Middle frontal gyrus (tissue), 1 donor: Measurements from ENCODE around the gene FBXO34.

Experiments
- DNase-seq: peaks from one replicate; pipeline ENCODE4 v3.0.0-alpha.2; 2015; ENCODE audit warnings: low spot score; ENCODE audit errors: extremely low spot score

The FBXO34 gene

GRCh38 chr14:55271572-55272298 is 514 bp downstream of the FBXO34 start:
- DNase-seq, result peak; percentile 24

GRCh38 chr14:55272387-55272786 is 1.2 kb downstream of the FBXO34 start:
- DNase-seq, result no peak

GRCh38 chr14:55272922-55273321 is 1.7 kb downstream of the FBXO34 start:
- no peak for DNase-seq

DNA sequence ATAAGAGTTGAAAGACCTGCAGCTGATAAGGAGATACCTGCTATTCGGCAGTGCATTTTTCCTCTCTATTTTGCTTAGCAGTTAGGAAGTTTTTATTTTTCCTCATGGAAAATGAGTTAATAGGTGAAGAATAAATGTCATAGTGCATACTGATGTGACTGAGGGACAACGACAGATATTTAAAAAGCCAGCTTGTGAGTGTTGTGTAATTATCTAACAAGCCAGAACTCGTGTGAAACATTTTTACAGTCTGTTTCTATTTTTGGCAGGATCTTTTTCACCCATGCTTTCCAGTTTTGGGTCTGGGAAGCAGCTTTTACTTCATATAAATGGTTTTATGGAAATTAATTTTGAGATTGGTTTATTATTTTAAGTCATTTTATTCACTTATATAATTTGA is 2.9 kb downstream of the FBXO34 start:
- no peak for DNase-seq

DNA sequence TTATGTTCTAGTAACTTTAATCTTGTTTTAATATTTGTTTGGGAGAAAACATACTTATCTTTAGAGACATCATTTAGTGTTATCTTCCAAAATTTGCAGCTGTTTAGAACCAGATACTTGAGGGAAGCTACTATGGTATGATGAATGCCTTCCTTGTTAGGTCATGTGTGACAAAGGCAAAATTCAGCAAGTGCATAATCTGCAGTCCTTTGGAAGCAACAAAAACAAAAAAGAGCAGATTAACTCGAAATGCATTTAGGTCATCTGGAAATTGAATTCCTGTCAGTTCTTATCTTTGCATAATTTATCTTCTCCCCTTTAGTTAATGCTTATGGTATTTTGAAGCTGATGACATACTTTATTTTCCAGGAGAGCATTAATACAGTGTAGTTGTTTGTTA is 3.5 kb downstream of the FBXO34 start:
- no peak for DNase-seq

DNA sequence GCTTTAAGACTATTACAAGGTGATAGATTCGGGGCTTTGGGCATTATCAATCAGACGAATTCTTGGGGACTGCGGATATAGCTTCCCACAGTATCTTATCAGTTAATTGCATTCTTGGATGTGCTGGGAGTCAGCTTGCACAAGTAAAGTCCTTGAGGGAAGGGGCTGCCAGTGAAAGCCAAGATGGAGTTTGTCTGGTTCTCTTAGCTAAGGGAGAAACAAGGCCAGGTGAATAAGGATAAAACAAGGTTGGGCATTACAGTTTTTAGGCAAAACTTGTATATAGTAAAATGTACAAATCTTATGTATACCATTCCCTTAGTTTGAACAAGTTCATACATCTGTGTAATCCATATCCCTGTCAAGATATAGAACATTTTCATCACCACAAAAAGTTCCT is 5.5 kb downstream of the FBXO34 start:
- no peak for DNase-seq

- DNase-seq, result no peak
Measured at GRCh38 chr14:55277972-55278740, 6.9 kb downstream of the FBXO34 start.

- no peak for DNase-seq
Measured at GRCh38 chr14:55279384-55279783, 8.2 kb downstream of the FBXO34 start.

- DNase-seq, result no peak
Measured at GRCh38 chr14:55281316-55281839, 10.2 kb downstream of the FBXO34 start.

DNA sequence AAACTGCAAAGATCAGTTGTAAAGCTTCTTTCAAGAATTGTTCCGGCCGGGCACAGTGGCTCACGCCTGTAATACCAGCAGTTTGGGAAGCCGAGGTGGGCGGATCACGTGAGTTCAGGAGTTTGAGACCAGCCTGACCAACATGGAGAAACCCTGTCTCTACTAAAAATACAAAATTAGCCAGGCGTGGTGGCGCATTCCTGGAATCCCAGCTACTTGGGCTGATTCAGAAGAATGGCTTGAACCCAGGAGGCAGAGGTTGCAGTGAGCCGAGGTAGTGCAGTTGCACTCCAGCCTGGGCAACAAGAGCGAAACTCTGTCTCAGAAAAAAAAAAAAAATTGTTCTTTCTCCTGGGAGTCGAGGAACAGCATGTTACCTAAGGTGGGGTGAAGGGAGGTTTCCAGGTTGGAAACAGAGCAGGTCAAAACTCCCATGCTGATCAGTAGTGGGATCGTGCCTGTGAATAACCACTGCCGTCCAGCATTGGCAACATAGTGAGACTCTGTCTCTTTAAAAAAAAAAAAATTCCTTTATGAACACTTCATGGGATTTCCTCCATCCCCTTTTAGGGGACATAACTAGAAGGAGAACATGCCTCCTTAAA is 13.9 kb downstream of the FBXO34 start:
- no peak for DNase-seq

GRCh38 chr14:55288439-55288838 is 17.2 kb downstream of the FBXO34 start:
- DNase-seq, result no peak

DNA sequence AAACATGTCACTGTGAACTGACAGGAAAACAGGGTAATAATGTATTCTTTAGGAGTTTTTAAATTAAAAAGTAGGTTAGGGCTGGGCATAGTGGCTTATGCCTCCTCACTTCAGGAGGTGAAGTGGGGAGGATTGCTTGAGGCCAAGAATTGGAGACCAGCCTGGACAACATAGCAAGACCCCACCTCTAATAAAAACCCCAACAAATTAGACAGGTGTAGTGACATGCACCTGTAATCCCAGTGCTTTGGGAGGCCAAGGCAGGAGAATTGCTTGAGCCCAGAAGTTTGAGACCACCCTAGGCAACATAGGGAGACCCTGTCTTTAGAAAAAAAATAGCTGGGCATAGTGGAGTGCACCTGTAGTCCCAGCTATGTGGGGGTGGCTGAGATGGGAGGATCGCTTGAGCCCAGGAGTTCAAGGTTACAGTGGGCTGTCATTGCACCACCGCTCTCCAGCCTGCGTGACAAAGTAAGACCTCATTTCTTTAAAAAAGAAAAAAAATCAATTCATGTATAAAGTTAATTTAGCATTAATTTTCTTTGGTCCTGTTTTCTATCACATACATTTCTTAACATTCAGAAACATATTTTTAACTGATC is 20.4 kb downstream of the FBXO34 start:
- no peak for DNase-seq

GRCh38 chr14:55294603-55295002 is 23.4 kb downstream of the FBXO34 start:
- DNase-seq, result no peak

DNA sequence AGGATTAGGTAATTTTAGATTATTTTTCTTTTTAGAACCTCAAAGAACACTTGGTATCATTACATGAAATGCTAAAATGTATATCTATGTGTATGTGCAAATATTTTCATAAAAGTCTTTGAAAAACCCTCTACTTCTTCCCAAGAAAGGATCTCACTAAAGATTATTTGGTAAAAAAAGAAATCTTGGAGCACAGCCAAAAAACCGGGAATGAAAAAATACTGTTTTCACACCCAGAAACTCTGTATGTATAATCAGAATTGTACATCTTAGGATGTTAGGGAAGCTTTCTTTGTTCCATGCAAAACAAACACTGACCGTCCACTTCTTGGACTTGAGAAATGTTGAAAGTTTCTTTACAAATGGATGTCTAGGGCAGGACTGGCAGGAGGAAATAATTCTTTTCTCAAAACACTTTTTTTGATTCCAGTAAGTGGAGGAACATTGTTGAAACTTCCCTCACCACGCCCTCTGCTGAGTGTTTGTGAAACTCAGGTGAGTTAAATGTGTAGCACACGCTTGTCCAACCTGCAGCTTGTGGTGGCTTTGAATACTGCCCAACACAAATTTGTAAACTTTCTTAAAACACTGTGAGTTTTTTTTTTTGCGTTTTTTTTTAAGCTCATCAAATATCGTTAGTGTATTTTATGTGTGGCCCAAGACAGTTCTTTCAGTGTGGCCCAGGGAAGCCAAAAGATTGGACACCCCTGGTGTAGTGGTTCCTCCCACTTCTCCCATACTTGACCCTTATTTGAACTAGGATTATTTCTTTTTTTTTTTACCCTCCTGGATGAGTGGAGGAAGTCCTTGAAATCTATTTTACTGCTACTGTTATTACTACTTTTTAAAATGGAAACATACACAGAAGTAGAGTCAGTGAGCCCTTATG is 26.6 kb downstream of the FBXO34 start:
- DNase-seq, result no peak

DNA sequence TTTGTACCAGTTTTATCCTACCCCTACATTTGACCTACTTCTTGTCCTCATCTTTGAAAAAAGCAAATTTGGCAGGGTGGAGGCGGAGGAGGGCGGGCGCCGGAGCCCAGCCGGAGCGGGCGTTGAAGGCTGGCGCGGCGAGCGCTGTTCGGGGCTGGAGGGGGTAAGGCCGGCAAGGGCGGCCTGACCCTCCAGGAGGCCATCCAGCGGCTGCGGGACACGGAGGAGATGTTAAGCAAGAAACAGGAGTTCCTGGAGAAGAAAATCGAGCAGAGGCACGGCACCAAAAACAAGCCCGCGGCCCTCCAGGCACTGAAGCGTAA is 27.2 kb downstream of the FBXO34 start:
- no peak for DNase-seq

DNA sequence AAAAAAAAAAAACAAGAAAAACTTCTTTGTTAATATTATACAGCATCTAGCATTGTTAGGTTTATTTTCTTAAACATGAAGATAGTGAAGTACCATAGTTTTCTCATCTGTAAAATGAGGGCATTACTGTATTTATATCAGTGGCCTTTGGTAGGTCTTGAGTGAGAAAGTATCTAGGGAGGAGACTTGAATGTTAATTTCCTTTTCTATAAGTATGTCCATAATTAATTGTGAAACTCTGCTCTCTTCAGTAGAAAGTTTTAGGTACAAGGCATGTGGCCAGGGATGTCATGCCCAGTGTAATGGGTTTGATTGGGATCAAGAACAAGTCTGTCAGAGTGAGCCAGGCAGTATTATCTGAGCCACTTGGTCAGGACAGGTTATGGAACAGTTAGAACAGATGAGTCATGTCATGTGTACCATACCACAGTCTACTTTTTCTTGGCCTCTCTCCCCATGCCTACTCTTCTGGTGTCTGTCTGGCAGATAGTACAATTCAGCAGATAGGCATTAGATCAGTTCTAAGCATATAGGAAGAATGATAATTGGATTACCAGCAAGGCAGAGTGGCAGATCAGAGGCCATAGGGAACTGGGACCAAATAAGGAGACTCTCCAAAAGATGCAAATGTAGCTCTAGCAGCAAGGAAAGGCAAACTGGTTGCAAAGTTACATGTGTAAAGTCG is 30.4 kb downstream of the FBXO34 start:
- no peak for DNase-seq

- no peak for DNase-seq
Measured at GRCh38 chr14:55302367-55303124, 31.3 kb downstream of the FBXO34 start.

GRCh38 chr14:55303125-55303499 is 31.9 kb downstream of the FBXO34 start:
- no peak for DNase-seq

GRCh38 chr14:55303691-55304145 is 32.5 kb downstream of the FBXO34 start:
- DNase-seq, result no peak
